Mammary epithelial cell (primary cell): Measurements from ENCODE around the gene DPM2.

Experiments
- EZH2 ChIP-seq: IDR thresholded peaks from 2 replicates; pipeline ENCODE4 v1.6.1; 2012; ENCODE audit warnings: low read length, inconsistent platforms, borderline replicate concordance
- TF ChIP-seq, protein P1 (sequence below), 2 donors: IDR thresholded peaks in 1 of 2; conservative IDR thresholded peaks in 1 of 2; 2 replicates each; pipeline ENCODE4 v1.5.1; 2011 to 2012; ENCODE audit warnings: inconsistent platforms in 2 of 2, low read length in 2 of 2, mild to moderate bottlenecking in 2 of 2, control low read depth in 1 of 2, low read depth in 1 of 2; ENCODE audit not compliant: insufficient read depth in 1 of 2; ENCODE audit errors: extremely low read depth in 1 of 2

DNA sequence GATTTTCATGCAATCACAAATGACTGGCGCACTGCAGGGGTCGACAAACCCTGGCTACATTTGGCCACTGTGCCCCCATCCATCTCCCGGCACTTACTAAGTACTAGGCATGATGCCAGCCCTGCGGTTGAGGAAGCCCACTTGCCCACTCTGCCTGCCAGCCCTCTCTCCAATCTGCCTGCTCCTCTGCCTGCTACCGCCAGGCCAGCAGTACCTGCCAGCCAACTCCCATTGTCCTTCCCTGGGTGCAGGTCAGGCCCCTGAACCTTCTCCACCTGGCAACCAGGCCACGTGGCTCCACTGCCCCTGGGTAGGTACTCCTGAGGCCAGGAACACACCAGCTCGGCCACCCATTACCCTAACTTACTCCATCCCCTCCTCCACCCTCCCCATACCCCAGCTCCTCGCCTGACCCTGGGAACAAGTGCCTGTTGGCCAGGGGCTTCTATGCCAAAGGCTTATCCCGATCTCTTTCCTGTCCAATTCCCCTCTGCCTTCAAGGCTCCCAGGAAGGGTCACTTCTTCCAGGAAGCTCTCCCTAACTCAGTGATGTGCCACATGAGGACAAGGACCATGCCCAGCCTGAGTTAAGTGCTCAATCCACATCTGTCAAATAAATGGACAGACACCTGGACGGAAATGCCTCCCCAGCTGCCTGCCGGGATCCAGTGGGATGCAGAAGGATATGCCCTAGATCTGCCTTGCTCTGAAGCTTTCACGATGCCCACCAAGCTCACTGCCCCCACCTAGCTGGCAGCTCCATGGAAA is 36.5 kb upstream of the DPM2 start:
- TF ChIP-seq, protein P1, sequence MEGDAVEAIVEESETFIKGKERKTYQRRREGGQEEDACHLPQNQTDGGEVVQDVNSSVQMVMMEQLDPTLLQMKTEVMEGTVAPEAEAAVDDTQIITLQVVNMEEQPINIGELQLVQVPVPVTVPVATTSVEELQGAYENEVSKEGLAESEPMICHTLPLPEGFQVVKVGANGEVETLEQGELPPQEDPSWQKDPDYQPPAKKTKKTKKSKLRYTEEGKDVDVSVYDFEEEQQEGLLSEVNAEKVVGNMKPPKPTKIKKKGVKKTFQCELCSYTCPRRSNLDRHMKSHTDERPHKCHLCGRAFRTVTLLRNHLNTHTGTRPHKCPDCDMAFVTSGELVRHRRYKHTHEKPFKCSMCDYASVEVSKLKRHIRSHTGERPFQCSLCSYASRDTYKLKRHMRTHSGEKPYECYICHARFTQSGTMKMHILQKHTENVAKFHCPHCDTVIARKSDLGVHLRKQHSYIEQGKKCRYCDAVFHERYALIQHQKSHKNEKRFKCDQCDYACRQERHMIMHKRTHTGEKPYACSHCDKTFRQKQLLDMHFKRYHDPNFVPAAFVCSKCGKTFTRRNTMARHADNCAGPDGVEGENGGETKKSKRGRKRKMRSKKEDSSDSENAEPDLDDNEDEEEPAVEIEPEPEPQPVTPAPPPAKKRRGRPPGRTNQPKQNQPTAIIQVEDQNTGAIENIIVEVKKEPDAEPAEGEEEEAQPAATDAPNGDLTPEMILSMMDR (conservative IDR thresholded peaks at IDR 0.05 in 1 of 2, IDR thresholded peaks at IDR 0.05 in 1 of 2; ENCODE audit: extremely low read depth in 1 of 2, insufficient read depth in 1 of 2, low read depth in 1 of 2, low read length in 2 of 2): no peak
- no peak for TF ChIP-seq EZH2
